Vagina (tissue), 2 donors: Measurements from ENCODE around the gene COX7B2.

ENCODE experiments used
- POLR2A ChIP-seq, 2 donors: fragments of 450-650 bp; IDR thresholded peaks; one replicate each; pipeline ENCODE4 v1.6.1; 2017; ENCODE audit warnings: antibody characterized with exemption in 2 of 2, mild to moderate bottlenecking in 2 of 2, moderate library complexity in 2 of 2
- POLR2AphosphoS5 ChIP-seq, 2 donors: sonication (generic); formaldehyde crosslinking; IDR thresholded peaks; one replicate each; pipeline ENCODE4 v1.9.0; 2017; ENCODE audit warnings: antibody characterized with exemption in 2 of 2, mild to moderate bottlenecking in 2 of 2, low read depth in 1 of 2; ENCODE audit not compliant: insufficient read depth in 1 of 2
- TF ChIP-seq, protein P1 (sequence below), 3 experiments: fragments of 450-650 bp in 2 of 3; fragments of 200-600 bp in 1 of 3; sonication (generic) in 1 of 3; IDR thresholded peaks; one replicate each; pipeline ENCODE4 v1.5.1; 2017 to 2019; ENCODE audit warnings: antibody characterized with exemption in 3 of 3, mild to moderate bottlenecking in 2 of 3, moderate library complexity in 2 of 3

DNA sequence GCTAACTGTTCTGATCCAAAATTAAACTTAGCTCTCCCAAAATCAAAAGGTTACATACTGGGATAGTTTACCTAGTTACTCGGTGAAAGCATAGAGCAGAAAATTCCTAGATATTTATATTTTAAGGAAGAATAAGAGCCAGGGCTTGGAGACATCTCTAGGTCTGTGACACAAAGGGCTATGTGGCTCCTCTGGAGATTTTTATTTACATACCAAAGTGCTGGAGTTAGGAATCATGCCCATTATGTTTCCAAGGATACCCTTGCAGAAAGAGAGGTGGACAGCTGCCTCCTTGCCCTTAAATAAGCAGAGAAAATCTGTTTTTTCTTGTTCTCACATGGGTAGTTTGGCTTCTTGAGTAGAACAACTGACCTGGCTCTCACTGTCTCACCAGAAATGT lies 9.0 kb downstream of the COX7B2 start:
- TF ChIP-seq, protein P1, sequence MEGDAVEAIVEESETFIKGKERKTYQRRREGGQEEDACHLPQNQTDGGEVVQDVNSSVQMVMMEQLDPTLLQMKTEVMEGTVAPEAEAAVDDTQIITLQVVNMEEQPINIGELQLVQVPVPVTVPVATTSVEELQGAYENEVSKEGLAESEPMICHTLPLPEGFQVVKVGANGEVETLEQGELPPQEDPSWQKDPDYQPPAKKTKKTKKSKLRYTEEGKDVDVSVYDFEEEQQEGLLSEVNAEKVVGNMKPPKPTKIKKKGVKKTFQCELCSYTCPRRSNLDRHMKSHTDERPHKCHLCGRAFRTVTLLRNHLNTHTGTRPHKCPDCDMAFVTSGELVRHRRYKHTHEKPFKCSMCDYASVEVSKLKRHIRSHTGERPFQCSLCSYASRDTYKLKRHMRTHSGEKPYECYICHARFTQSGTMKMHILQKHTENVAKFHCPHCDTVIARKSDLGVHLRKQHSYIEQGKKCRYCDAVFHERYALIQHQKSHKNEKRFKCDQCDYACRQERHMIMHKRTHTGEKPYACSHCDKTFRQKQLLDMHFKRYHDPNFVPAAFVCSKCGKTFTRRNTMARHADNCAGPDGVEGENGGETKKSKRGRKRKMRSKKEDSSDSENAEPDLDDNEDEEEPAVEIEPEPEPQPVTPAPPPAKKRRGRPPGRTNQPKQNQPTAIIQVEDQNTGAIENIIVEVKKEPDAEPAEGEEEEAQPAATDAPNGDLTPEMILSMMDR (IDR thresholded peaks at IDR 0.05): no peak
- no peak for TF ChIP-seq POLR2AphosphoS5 (IDR thresholded peaks at IDR 0.05; ENCODE audit: insufficient read depth in 1 of 2, low read depth in 1 of 2)
- TF ChIP-seq POLR2A (IDR thresholded peaks at IDR 0.05): no peak
